ENCODE results near the gene ELOB. TPM values are rescaled to one million over a fixed set of nuclear protein-coding genes. Genes with fewer than 3 reads are reported as not detected.

The ELOB gene
- polyA plus RNA-seq, 2 donors = 361 to 887 TPM

DNA sequence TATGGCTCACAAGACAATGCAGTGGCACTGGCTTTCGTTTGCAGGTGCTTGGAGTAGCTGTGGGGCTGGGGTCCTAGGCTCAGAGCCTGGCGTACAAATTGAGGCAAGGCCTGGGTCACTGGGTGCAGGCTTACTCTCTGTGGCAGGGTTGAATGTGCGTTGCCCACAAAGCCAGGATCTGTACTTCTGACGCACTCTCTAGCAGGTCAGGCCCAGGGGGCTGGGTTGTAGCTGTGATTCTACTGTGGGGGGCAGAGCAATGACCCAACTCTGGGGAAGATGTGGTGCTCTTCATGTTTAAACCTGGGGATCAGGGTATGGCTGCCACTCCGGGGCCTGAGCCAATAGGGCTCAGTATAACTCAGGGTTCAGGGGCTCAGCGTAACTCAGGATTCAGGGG is 33.6 kb upstream of the ELOB start:
- 86 to 88% methylated on average over 6 of the region's 6 CpGs for WGBS, 2 donors
- Histone ChIP-seq H3K36me3 (ENCODE audit: control insufficient read depth in 2 of 2, insufficient read depth in 2 of 2, low read length in 1 of 2) (no peaks in the 10 kb centered on the region), H3K4me1 (ENCODE audit: control insufficient read depth in 2 of 2, insufficient read depth in 2 of 2, low read length in 1 of 2) (peaks cover 6 to 10% of the 10 kb centered on the region in 2 donors), H3K27me3 (ENCODE audit: control insufficient read depth in 1 of 2, insufficient read depth in 2 of 2, low read length in 2 of 2) (peaks cover 0 to 5% of the 10 kb centered on the region in 2 donors), H3K4me3 (ENCODE audit: low read depth in 1 of 2, low read length in 2 of 2) (no peak overlapping the region), H3K27ac (ENCODE audit: low read depth in 2 of 2, low read length in 1 of 2) (no peak overlapping the region), H3K9me3 (ENCODE audit: control insufficient read depth in 2 of 2, insufficient read depth in 1 of 2, low read depth in 1 of 2, low read length in 1 of 2) (no peaks in the 10 kb centered on the region)

GRCh38 chr16:2809149-2809760 is 32.2 kb upstream of the ELOB start:
- Histone ChIP-seq H3K4me3 (ENCODE audit: low read depth in 1 of 2, low read length in 2 of 2) (no peak overlapping the region), H3K27ac (ENCODE audit: low read depth in 2 of 2, low read length in 1 of 2) (no peak overlapping the region), H3K36me3 (ENCODE audit: control insufficient read depth in 2 of 2, insufficient read depth in 2 of 2, low read length in 1 of 2) (no peaks in the 10 kb centered on the region), H3K4me1 (ENCODE audit: control insufficient read depth in 2 of 2, insufficient read depth in 2 of 2, low read length in 1 of 2) (peaks cover 6 to 10% of the 10 kb centered on the region in 2 donors), H3K9me3 (ENCODE audit: control insufficient read depth in 2 of 2, insufficient read depth in 1 of 2, low read depth in 1 of 2, low read length in 1 of 2) (peaks cover under 1 to 1% of the 10 kb centered on the region in 2 donors), H3K27me3 (ENCODE audit: control insufficient read depth in 1 of 2, insufficient read depth in 2 of 2, low read length in 2 of 2) (peaks cover 0 to 5% of the 10 kb centered on the region in 2 donors)
- whole genome bisulfite sequencing, 2 donors = 75% methylated on average over 3 of the region's 3 CpGs

DNA sequence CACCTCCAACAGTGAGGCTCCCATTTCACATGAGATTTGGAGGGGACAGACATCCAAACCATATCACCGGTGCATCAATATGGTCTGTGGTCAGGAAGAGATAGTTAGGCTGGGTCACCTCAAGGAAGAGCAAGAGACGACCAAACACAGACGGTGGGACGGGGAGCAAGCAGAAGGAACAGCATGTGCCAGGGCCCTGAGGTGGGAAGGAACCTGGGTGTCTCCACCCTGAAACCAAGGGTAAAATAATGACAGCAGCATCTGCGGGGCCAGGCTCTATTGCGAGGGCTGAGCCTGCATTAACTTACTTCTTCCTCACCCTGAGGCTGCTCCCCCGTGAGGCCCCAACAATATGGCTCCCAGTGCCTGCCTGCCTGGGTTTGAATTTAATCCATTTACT is 31.1 kb upstream of the ELOB start:
- Histone ChIP-seq H3K9me3 (ENCODE audit: control insufficient read depth in 2 of 2, insufficient read depth in 1 of 2, low read depth in 1 of 2, low read length in 1 of 2) (peaks cover 3 to 5% of the 10 kb centered on the region in 2 donors), H3K27ac (ENCODE audit: low read depth in 2 of 2, low read length in 1 of 2) (no peak overlapping the region), H3K27me3 (ENCODE audit: control insufficient read depth in 1 of 2, insufficient read depth in 2 of 2, low read length in 2 of 2) (peaks cover 0 to 5% of the 10 kb centered on the region in 2 donors), H3K4me1 (ENCODE audit: control insufficient read depth in 2 of 2, insufficient read depth in 2 of 2, low read length in 1 of 2) (peaks cover 6 to 10% of the 10 kb centered on the region in 2 donors), H3K36me3 (ENCODE audit: control insufficient read depth in 2 of 2, insufficient read depth in 2 of 2, low read length in 1 of 2) (no peaks in the 10 kb centered on the region), H3K4me3 (ENCODE audit: low read depth in 1 of 2, low read length in 2 of 2) (no peak overlapping the region)
- WGBS, 2 donors = 85 to 91% methylated on average over 7 of the region's 7 CpGs

GRCh38 chr16:2806286-2806685 is 29.2 kb upstream of the ELOB start:
- Histone ChIP-seq H3K27ac (ENCODE audit: low read depth in 2 of 2, low read length in 1 of 2) (no peak overlapping the region), H3K4me1 (ENCODE audit: control insufficient read depth in 2 of 2, insufficient read depth in 2 of 2, low read length in 1 of 2) (no peaks in the 10 kb centered on the region), H3K36me3 (ENCODE audit: control insufficient read depth in 2 of 2, insufficient read depth in 2 of 2, low read length in 1 of 2) (no peaks in the 10 kb centered on the region), H3K9me3 (ENCODE audit: control insufficient read depth in 2 of 2, insufficient read depth in 1 of 2, low read depth in 1 of 2, low read length in 1 of 2) (peaks cover 3 to 5% of the 10 kb centered on the region in 2 donors), H3K4me3 (ENCODE audit: low read depth in 1 of 2, low read length in 2 of 2) (no peak overlapping the region), H3K27me3 (ENCODE audit: control insufficient read depth in 1 of 2, insufficient read depth in 2 of 2, low read length in 2 of 2) (peaks cover 0 to 5% of the 10 kb centered on the region in 2 donors)
- 75% methylated on average over 5 of the region's 5 CpGs for WGBS, 2 donors

GRCh38 chr16:2804728-2805127 is 27.6 kb upstream of the ELOB start:
- WGBS, 2 donors = 90 to 91% methylated on average over 2 to 4 of the region's 4 CpGs
- Histone ChIP-seq H3K4me3 (ENCODE audit: low read depth in 1 of 2, low read length in 2 of 2) (no peak overlapping the region), H3K36me3 (ENCODE audit: control insufficient read depth in 2 of 2, insufficient read depth in 2 of 2, low read length in 1 of 2) (no peaks in the 10 kb centered on the region), H3K9me3 (ENCODE audit: control insufficient read depth in 2 of 2, insufficient read depth in 1 of 2, low read depth in 1 of 2, low read length in 1 of 2) (peaks cover 3 to 5% of the 10 kb centered on the region in 2 donors), H3K27me3 (ENCODE audit: control insufficient read depth in 1 of 2, insufficient read depth in 2 of 2, low read length in 2 of 2) (no peaks in the 10 kb centered on the region), H3K27ac (ENCODE audit: low read depth in 2 of 2, low read length in 1 of 2) (no peak overlapping the region), H3K4me1 (ENCODE audit: control insufficient read depth in 2 of 2, insufficient read depth in 2 of 2, low read length in 1 of 2) (no peaks in the 10 kb centered on the region)

- Histone ChIP-seq H3K4me1 (ENCODE audit: control insufficient read depth in 2 of 2, insufficient read depth in 2 of 2, low read length in 1 of 2) (no peaks in the 10 kb centered on the region), H3K9me3 (ENCODE audit: control insufficient read depth in 2 of 2, insufficient read depth in 1 of 2, low read depth in 1 of 2, low read length in 1 of 2) (peaks cover 3 to 5% of the 10 kb centered on the region in 2 donors), H3K27ac (ENCODE audit: low read depth in 2 of 2, low read length in 1 of 2) (no peak overlapping the region), H3K4me3 (ENCODE audit: low read depth in 1 of 2, low read length in 2 of 2) (no peak overlapping the region), H3K36me3 (ENCODE audit: control insufficient read depth in 2 of 2, insufficient read depth in 2 of 2, low read length in 1 of 2) (no peaks in the 10 kb centered on the region), H3K27me3 (ENCODE audit: control insufficient read depth in 1 of 2, insufficient read depth in 2 of 2, low read length in 2 of 2) (no peaks in the 10 kb centered on the region)
- WGBS, 2 donors = 81 to 85% methylated on average over 3 of the region's 3 CpGs
Observed at GRCh38 chr16:2803545-2804195, 26.6 kb upstream of the ELOB start.

GRCh38 chr16:2799859-2800226 is 22.8 kb upstream of the ELOB start:
- H3K36me3 ChIP-seq (ENCODE audit: control insufficient read depth in 2 of 2, insufficient read depth in 2 of 2, low read length in 1 of 2) = no peaks in the 10 kb centered on the region
- H3K4me3 ChIP-seq (ENCODE audit: low read depth in 1 of 2, low read length in 2 of 2) = no peak overlapping the region
- H3K4me1 ChIP-seq (ENCODE audit: control insufficient read depth in 2 of 2, insufficient read depth in 2 of 2, low read length in 1 of 2) = no peaks in the 10 kb centered on the region
- H3K27me3 ChIP-seq (ENCODE audit: control insufficient read depth in 1 of 2, insufficient read depth in 2 of 2, low read length in 2 of 2) = no peaks in the 10 kb centered on the region
- peaks cover 3 to 5% of the 10 kb centered on the region in 2 donors for H3K9me3 ChIP-seq (ENCODE audit: control insufficient read depth in 2 of 2, insufficient read depth in 1 of 2, low read depth in 1 of 2, low read length in 1 of 2)
- 59 to 79% methylated on average over 1 of the region's 1 CpG for WGBS, 2 donors
- H3K27ac ChIP-seq (ENCODE audit: low read depth in 2 of 2, low read length in 1 of 2) = no peak overlapping the region

GRCh38 chr16:2799205-2799858 is 22.3 kb upstream of the ELOB start:
- 86 to 87% methylated on average over 21 of the region's 21 CpGs for WGBS, 2 donors
- H3K4me3 ChIP-seq (ENCODE audit: low read depth in 1 of 2, low read length in 2 of 2) = no peak overlapping the region
- H3K9me3 ChIP-seq (ENCODE audit: control insufficient read depth in 2 of 2, insufficient read depth in 1 of 2, low read depth in 1 of 2, low read length in 1 of 2) = peaks cover 3 to 5% of the 10 kb centered on the region in 2 donors
- no peaks in the 10 kb centered on the region for H3K4me1 ChIP-seq (ENCODE audit: control insufficient read depth in 2 of 2, insufficient read depth in 2 of 2, low read length in 1 of 2)
- no peak overlapping the region for H3K27ac ChIP-seq (ENCODE audit: low read depth in 2 of 2, low read length in 1 of 2)
- H3K36me3 ChIP-seq (ENCODE audit: control insufficient read depth in 2 of 2, insufficient read depth in 2 of 2, low read length in 1 of 2) = no peaks in the 10 kb centered on the region
- H3K27me3 ChIP-seq (ENCODE audit: control insufficient read depth in 1 of 2, insufficient read depth in 2 of 2, low read length in 2 of 2) = no peaks in the 10 kb centered on the region

GRCh38 chr16:2798723-2799204 is 21.7 kb upstream of the ELOB start:
- no peaks in the 10 kb centered on the region for H3K4me1 ChIP-seq (ENCODE audit: control insufficient read depth in 2 of 2, insufficient read depth in 2 of 2, low read length in 1 of 2)
- no peaks in the 10 kb centered on the region for H3K36me3 ChIP-seq (ENCODE audit: control insufficient read depth in 2 of 2, insufficient read depth in 2 of 2, low read length in 1 of 2)
- H3K9me3 ChIP-seq (ENCODE audit: control insufficient read depth in 2 of 2, insufficient read depth in 1 of 2, low read depth in 1 of 2, low read length in 1 of 2) = no peaks in the 10 kb centered on the region
- H3K4me3 ChIP-seq (ENCODE audit: low read depth in 1 of 2, low read length in 2 of 2) = no peak overlapping the region
- 77 to 88% methylated on average over 31 to 39 of the region's 39 CpGs for WGBS, 2 donors
- no peak overlapping the region for H3K27ac ChIP-seq (ENCODE audit: low read depth in 2 of 2, low read length in 1 of 2)
- no peaks in the 10 kb centered on the region for H3K27me3 ChIP-seq (ENCODE audit: control insufficient read depth in 1 of 2, insufficient read depth in 2 of 2, low read length in 2 of 2)
